Occipital lobe (tissue), 2 donors: Measurements from ENCODE around the gene CAPN13. TPM values are rescaled to one million over a fixed set of nuclear protein-coding genes. Genes with fewer than 3 reads are reported as not detected.
A peak's percentile ranks its signal among the peaks of the same experiment; 100 is the strongest.

Source experiments
- DNase-seq: peaks from one replicate; lab custom pipeline; 2025; lab: John Stamatoyannopoulos, UW
- total RNA-seq: library from RNA; depleted of rRNA; stranded (reverse); fragments of >200 nt; gene quantifications from one replicate; pipeline ENCODE4 v1.2.3, GENCODE V29; 2014

CAPN13 gene
- total RNA-seq, 1 donor from 2014 or later: 0.16 TPM

DNA sequence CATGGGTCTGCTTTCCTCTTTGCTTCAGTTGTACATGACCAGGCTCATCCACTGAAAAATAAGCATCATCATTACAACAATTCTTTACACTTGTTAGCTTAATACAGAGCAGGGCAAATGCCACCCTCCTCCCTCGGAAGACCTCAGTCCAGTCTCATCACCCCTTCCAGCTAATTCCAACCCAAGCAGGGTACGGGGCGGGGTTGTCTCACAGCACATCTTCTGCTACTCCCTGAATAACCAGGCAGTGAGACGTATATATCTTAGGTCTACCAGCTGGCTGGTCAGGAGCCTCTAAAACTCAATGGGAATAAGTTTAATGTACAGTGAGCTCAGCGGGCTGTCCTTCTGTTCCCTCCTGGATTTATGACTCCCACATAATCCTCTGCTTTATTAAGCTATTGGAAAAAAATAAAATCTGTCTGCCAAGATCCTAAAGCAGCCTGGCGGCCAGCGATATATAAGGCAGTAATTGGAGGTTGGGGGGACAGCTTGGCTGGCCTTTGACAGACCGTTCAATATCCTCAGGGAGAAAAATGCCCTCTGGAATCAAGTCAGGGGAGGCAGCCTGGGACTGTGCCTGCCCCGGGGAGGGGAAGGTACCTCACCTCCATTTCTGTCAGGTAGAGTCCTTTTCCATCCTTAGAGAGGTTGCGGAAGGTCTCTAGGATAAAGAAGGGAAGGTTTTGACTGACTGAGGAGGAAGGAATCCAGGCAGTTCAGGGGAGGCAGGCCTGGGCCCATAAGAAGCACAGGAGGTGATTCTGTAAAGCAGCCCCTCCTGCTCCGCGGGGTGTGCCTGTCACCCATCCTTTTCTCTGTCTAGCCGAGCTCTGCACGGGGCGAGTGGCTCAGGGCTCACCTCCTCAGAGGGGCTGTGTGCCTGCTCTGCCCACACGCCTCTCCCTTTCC, 76.3 kb downstream of the CAPN13 start:
- no peak for DNase-seq

- DNase-seq: no peak
Observed at GRCh38 chr2:30729031-30729430, 78.2 kb downstream of the CAPN13 start.

GRCh38 chr2:30722936-30723725, 84.1 kb downstream of the CAPN13 start:
- no peak for DNase-seq

DNA sequence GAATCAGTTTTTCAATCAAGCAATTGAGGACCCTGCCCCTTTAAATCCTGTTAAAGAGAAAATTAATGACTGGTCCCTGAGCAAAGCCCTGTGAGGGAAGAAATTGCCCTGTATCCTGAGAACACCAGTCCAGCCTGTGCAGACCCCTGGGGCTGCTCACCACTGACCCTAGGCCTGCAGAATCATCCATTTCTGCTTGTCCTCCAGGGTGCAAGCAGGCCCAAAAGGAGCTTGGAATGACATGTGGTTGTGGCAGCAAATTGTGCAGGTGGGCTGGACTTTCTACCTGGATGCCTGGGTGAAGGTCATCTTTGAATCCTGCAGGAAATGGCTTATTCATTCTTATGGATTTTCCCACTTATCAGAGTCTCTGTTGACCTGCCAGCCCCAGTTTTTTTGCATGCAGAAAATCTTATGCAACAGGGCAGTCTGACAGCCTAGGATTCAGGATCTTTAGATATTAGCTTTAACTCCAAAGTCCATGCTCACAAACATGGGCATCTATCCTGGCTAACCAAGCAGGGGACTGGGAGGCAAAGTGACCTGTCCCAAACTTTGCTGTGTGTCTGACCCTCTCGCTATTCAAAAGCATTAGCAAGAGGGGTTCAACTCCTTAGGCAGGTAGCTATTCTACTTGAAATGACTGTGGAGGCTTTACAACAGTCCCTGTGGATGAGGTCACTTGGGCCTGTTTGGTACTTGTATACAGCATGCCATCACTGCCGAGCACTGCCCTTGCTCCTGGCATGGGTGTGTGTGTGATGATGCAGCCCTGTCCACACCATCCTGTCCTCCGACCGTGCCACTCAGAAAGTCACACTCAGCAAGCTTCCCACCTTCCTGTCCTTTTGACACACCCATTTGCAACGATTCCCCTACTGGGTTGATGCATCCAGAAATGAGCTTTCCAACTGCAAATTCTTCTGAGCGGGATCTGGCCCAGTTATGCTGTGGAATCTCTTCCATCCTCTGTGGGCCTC, 85.3 kb downstream of the CAPN13 start:
- no peak for DNase-seq

- DNase-seq: no peak
Observed at GRCh38 chr2:30721241-30721640, 86.0 kb downstream of the CAPN13 start.

GRCh38 chr2:30717081-30717650, 90.1 kb downstream of the CAPN13 start:
- DNase-seq: no peak

DNA sequence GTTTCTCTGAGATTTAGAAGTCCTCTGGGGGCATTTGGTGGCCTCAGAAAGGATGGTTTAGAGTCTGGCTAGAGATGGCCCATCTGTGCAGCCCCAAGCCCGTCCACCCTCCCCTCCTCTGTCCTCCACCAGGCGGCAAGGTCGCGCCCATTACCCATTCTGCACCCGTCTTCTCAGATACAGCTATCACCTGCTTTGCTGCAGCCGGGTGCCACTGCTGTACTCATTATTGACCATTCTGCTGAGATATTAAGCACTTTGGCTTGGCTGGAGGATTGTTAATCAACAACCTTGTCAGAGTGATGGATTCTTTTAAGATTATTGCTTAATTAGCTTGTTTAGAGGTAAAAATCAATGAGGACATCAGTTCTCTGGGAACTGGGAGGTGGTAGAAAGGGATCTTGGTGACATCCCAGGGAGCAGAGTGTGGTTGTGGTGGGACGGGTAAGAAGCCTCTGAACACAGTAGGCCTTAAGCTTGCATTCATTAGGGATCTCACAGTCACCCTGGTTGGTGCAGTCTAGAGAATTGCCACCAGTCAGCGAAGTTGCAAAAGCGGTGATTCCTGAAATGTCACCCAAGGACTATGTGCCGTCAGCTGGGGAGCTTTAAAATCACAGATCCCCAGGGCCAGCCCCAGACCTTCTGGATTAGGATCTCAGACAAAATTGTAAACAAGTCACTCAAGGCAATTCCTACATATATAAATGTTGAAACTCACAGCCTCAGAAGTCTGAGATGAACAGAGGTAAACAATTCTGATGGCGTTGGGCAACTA, 90.9 kb downstream of the CAPN13 start:
- no peak for DNase-seq

DNA sequence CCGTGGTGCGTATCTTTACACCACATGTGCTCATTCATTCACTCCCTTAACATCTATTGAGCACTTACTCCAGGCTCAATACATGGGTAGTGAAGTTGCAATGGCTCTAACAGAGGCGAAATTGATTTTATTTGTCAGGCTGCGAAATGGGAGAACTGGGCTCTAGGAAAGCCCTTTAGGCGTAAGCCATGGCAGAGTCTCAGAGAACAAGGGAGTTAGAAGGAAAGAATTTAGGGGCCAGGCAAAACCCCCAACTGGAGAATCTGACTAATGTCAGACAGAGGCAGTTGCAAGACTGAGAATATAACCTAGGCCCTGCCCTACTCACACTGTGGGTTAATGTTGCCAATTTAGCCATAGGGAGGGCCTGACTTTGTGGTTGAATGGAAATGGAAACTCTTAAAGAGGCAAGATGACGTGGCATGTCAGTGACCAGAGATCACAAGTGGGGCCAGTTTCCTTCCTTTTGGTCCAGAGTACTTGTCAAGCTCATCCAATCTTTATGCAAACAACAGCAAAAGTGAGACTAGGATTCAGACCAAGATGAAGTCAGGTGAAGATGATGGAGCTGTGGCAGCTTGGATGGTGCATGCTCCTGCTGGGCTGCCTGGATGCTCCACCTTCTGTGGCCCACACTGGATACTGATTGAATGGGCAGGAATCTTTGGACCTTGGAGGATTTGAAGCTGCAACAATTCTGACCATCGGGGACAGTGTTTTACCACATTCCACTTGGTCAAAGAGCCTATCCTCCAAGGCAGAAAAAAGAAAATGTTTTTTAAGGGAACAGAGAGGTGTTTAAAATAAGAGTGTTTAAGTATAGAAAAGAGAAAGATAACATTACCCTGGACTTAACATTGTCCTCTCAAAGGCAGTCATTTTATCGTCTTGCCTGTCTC, 92.2 kb downstream of the CAPN13 start:
- DNase-seq: no peak

DNA sequence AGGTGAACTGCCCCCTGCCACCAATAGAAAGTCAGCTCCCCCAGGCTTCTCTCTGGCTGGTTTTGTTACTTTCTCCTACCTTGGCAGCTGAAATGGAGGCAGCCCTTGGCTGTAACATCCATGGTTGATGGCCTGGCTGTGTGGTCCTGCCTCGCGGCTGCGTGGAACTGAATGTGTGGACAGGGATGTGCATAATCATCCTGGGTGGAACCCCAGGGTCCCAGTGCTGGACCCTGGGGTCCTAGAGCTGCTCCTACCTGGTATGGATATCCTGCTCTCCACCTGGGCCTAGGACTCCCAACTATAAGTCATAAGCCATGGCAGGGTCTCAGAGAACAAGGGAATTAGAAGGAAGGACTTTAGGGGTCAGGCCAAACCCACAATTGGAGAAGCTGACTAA, 93.5 kb downstream of the CAPN13 start:
- no peak for DNase-seq

DNA sequence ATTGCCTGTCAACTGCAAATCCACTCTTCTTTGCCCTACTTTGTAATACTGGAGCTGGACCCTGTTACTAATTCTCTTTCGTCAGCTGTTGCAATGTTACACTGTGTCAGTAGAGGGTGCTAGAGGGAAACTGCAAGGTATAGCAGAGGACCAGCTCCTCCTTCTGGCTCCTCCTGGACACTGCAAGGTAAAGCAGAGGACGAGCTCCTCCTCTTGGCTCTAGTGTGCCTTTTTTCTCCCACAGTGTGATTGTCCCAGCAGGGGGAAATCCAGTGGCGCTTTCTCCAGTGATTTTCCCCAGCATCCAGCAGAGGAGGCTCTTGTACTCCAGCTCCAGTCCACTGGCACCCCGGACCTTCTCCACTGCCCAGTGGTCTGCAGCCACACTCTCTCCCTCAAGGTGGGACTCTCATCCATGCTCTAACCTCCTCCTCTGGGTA, 95.6 kb downstream of the CAPN13 start:
- DNase-seq: peak; percentile 31

- DNase-seq: no peak
Observed at GRCh38 chr2:30710461-30710860, 96.8 kb downstream of the CAPN13 start.

- no peak for DNase-seq
Observed at GRCh38 chr2:30710016-30710415, 97.2 kb downstream of the CAPN13 start.

DNA sequence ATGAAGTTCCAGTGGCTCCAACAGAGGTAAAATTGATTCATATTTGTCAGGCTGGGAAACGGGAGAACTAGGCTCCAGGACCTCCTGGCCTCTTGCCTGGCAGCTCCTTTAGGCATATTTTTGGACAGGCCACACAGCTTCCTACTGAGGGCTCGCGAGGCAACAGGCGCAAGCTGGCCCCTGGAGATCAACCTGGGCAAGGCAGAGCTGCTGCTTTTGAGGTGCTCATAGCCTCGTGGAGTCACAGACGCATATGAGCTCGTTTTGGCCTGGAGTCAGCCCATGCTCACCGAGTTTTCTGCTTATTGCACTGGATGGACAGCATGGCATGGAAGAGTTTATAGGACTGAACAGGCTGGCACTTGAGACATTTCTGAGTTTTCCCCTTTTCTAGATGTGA, 97.7 kb downstream of the CAPN13 start:
- DNase-seq: no peak

DNA sequence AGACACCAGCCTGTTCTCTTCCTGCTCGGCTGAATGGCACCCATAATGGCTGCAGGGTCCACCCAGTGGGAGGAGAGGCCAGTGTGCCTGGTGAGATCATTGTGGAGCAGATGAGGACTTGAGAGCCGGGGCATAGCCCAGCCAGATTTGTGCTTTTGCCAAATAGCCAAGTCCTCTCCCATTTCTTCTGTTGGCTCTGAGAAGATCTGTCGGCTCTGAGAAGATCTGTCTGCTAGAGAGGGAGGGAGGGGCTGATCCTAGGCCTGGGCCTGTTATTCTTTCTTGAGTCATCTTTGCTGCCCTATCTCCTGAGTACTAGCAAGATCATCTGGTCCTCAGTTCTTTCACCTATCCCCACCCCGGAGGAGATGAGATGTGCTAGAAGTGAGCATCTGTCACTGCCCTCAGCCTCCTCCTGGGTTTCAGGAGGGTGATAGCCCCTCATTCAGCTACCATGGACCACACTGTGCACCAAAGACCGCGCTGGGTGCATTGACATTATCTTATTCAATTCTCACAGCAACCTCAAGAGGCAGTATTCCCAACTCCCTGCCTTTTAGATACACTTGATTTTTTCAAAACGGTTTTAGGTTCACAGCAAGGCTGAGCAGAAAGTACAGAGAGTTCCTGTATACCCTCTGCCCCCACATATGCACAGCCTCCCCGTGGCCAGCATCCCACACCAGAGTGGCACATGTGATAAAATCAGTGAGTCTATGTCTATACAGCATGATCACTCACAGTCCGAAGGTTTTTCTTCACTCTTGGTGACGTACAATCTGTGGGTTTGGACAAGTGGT, 98.6 kb downstream of the CAPN13 start:
- DNase-seq: no peak

GRCh38 chr2:30707304-30707903, 99.8 kb downstream of the CAPN13 start:
- DNase-seq: no peak

DNA sequence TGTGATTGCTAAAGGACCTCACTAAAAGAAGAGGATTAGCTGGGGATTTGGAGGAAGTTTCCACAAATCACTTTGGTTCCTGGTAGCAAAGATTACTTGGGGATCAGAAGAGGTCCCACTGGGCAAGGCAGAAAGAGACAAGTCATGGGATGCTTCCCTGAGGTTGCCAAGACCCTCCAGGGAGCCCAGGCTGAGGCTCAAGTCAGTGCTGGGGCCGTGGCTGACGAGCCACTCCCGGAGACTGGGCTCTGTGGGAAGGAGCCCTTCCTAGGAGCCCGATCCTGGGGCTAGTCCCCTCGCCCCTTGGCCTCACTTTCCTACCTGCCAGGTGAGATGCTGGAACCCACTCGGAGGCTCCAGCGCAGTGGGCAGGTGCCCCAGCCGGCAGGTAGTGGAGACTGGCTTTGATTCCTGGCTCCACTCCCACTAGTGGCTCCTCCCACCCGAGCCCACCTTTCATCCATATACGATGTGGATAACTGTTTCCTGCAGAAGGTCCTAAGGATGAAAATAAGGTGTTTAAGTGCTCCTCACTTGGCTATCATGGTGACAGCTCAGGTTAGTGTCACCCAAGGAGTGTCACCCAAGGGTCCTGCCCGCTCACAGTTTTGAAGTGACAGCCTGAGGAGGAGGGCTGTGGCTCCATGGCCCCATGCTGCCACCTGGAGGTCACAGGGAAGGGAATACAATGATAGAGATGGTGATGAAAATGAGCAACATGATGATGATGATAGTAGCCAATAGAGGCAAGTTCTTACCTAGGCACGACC, 100.5 kb downstream of the CAPN13 start:
- DNase-seq: no peak
